A673 (cell line): ENCODE results near the gene NEK1. TPM values are rescaled to one million over a fixed set of nuclear protein-coding genes. Genes with fewer than 3 reads are reported as not detected.

Experiments used
- BruUV-seq: library from RNA; stranded (reverse); fragments of 400-500 nt; replicated peaks from 2 replicates; lab custom pipeline; 2021; lab: Mats Ljungman, UMichigan
- CTCF ChIA-PET: fragments of 300-600 bp; sonication (Branson Sonifier 250); formaldehyde crosslinking; loops from one replicate; lab custom pipeline; 2022; ENCODE audit warnings: antibody characterized with exemption; lab: Charles Lee
- POLR2A ChIA-PET: fragments of 300-600 bp; sonication (Branson Sonifier 250); formaldehyde crosslinking; loops from one replicate; lab custom pipeline; 2022; ENCODE audit warnings: antibody characterized with exemption; ENCODE audit not compliant: low non-redundant PET; lab: Charles Lee
- DNase-seq: peaks from one replicate; pipeline ENCODE4 v3.0.0-alpha.2; 2015; ENCODE audit warnings: low spot score
- H3K27ac ChIP-seq: fragments of 200-600 bp; sonication (generic); 2 replicates; pipeline ENCODE4 v1.5.1; 2016; ENCODE audit warnings: mixed run types, low read depth, mild to moderate bottlenecking, mixed read lengths, antibody characterized with exemption, low read length; ENCODE audit not compliant: poor library complexity, severe bottlenecking
- H3K27me3 ChIP-seq: fragments of 200-600 bp; sonication (generic); replicated peaks from 2 replicates; pipeline ENCODE4 v1.6.1; 2017; ENCODE audit warnings: mixed run types, low read depth, mild to moderate bottlenecking, mixed read lengths, antibody characterized with exemption, low read length; ENCODE audit not compliant: insufficient read depth, poor library complexity
- H3K36me3 ChIP-seq: fragments of 200-600 bp; sonication (generic); 2 replicates; pipeline ENCODE4 v1.6.1; 2016; ENCODE audit warnings: mixed run types, mild to moderate bottlenecking, mixed read lengths, antibody characterized with exemption, low read length; ENCODE audit not compliant: insufficient read depth, poor library complexity, severe bottlenecking
- H3K4me1 ChIP-seq: fragments of 200-600 bp; sonication (generic); 2 replicates; pipeline ENCODE4 v1.6.1; 2017; ENCODE audit warnings: mixed run types, mild to moderate bottlenecking, mixed read lengths, antibody characterized with exemption, low read length; ENCODE audit not compliant: insufficient read depth, poor library complexity, severe bottlenecking
- H3K4me3 ChIP-seq: fragments of 200-600 bp; sonication (generic); 2 replicates; pipeline ENCODE4 v1.5.1; 2016; ENCODE audit warnings: low read depth, mixed run types, mild to moderate bottlenecking, mixed read lengths, low read length; ENCODE audit not compliant: poor library complexity, severe bottlenecking
- H3K9me3 ChIP-seq: fragments of 200-600 bp; sonication (generic); 2 replicates; pipeline ENCODE4 v1.6.1; 2016; ENCODE audit warnings: mixed run types, low read depth, mild to moderate bottlenecking, mixed read lengths, antibody characterized with exemption, low read length; ENCODE audit not compliant: poor library complexity, severe bottlenecking
- CTCF ChIP-seq: fragments of 300-800, 200-600 bp; sonication (generic); conservative IDR thresholded peaks from 2 replicates; pipeline ENCODE4 v1.5.1; 2017; ENCODE audit warnings: low read depth, mild to moderate bottlenecking, antibody characterized with exemption, low read length, moderate library complexity, mixed read lengths
- EZH2 ChIP-seq: fragments of 200-600 bp; sonication (generic); IDR thresholded peaks from 2 replicates; pipeline ENCODE4 v1.6.1; 2017; ENCODE audit warnings: borderline replicate concordance, low read depth, mild to moderate bottlenecking, mixed read lengths, antibody characterized with exemption, low read length; ENCODE audit not compliant: poor library complexity, severe bottlenecking
- intact Hi-C: fragments of 100-400 bp; cut with micrococcal nuclease; formaldehyde crosslinking; loops from one replicate; pipeline ENCODE4 v1.10.0; 2022; ENCODE audit not compliant: unreplicated experiment
- total RNA-seq: library from RNA; stranded (reverse); gene quantifications from 2 replicates; pipeline ENCODE4 v1.2.3, GENCODE V29; 2021

NEK1 gene
- total RNA-seq, 1 experiment from 2014 or later: 12.9 TPM

- no TSS peak for BruUV-seq
- intact Hi-C loops: no loop called here
- CTCF ChIA-PET: no interaction called here
- TF ChIP-seq EZH2 (no peak), CTCF (no peak)
- H3K4me3 ChIP-seq: no peak overlapping the region
- no peaks in the 10 kb centered on the region for H3K9me3 ChIP-seq
- H3K27ac ChIP-seq: no peak overlapping the region
- H3K4me1 ChIP-seq: no peaks in the 10 kb centered on the region
- no peaks in the 10 kb centered on the region for H3K27me3 ChIP-seq
- no peak for DNase-seq
- POLR2A ChIA-PET: no interaction called here
- no peaks in the 10 kb centered on the region for H3K36me3 ChIP-seq
Measured at GRCh38 chr4:169412046-169412445, 200.3 kb downstream of the NEK1 start.

- TF ChIP-seq CTCF: no peak
- TF ChIP-seq EZH2: no peak
- Histone ChIP-seq H3K36me3 (no peaks in the 10 kb centered on the region), H3K27me3 (no peaks in the 10 kb centered on the region), H3K4me3 (no peak overlapping the region), H3K27ac (no peak overlapping the region), H3K9me3 (no peaks in the 10 kb centered on the region), H3K4me1 (no peaks in the 10 kb centered on the region)
- DNase-seq: peak; percentile 58
- CTCF ChIA-PET: no interaction called here
- POLR2A ChIA-PET: no interaction called here
- no TSS peak for BruUV-seq
- intact Hi-C loops: no loop called here
Measured at GRCh38 chr4:169410839-169411770, 201.3 kb downstream of the NEK1 start.

GRCh38 chr4:169407217-169407845 lies 205.1 kb downstream of the NEK1 start:
- no peak for DNase-seq
- POLR2A ChIA-PET: no interaction called here

More at GRCh38 chr4:169407217-169407845, 205.1 kb downstream of the NEK1 start:
- no peak overlapping the region for H3K27ac ChIP-seq
- TF ChIP-seq EZH2 (no peak), CTCF (no peak)
- intact Hi-C loops: no loop called here
- no peaks in the 10 kb centered on the region for H3K4me1 ChIP-seq
- no TSS peak for BruUV-seq
- no peak overlapping the region for H3K4me3 ChIP-seq
- CTCF ChIA-PET: no interaction called here
- H3K9me3 ChIP-seq: no peaks in the 10 kb centered on the region
- H3K27me3 ChIP-seq: no peaks in the 10 kb centered on the region
- no peaks in the 10 kb centered on the region for H3K36me3 ChIP-seq
